Measurements from ENCODE around the gene BTBD17. TPM values are rescaled to one million over a fixed set of nuclear protein-coding genes. Genes with fewer than 3 reads are reported as not detected.

The BTBD17 gene
- total and polyA plus RNA-seq, 2 experiments from 2014 or later: 1.9 to 5.0 TPM

- H3K27ac Mint-ChIP-seq: no peak overlapping the region
These were observed 11.2 kb downstream of the BTBD17 start for GRCh38 chr17:74350486-74350885.

More at GRCh38 chr17:74350486-74350885, 11.2 kb downstream of the BTBD17 start:
- Mint-ChIP-seq H3K9me3 (no peaks in the 10 kb centered on the region), H3K27me3 (ENCODE audit: insufficient read depth, low read depth, poor library complexity) (peaks cover 44% of the 10 kb centered on the region), H3K4me3 (no peak overlapping the region), H3K36me3 (ENCODE audit: low read depth) (no peaks in the 10 kb centered on the region), H3K4me1 (peaks cover 9% of the 10 kb centered on the region)
- H3K36me3 ChIP-seq (ENCODE audit: insufficient read depth): no peaks in the 10 kb centered on the region
- H3K79me2 ChIP-seq (replicated peaks; ENCODE audit: insufficient read depth): no peaks in the 10 kb centered on the region
- DNase-seq (ENCODE audit: low spot score): no peak
- H3K27ac ChIP-seq (ENCODE audit: low read depth): no peak overlapping the region
- H3K4me1 ChIP-seq (ENCODE audit: insufficient read depth): peaks cover 4% of the 10 kb centered on the region; the same call in 1 of the 2 replicates
- no peak overlapping the region for H2AFZ ChIP-seq
- H3K9me2 ChIP-seq (ENCODE audit: insufficient read depth): no peaks in the 10 kb centered on the region
- no peaks in the 10 kb centered on the region for H4K20me1 ChIP-seq (replicated peaks; ENCODE audit: insufficient read depth)
- TF ChIP-seq ZNF462 (CRISPR knock-in tag; IDR thresholded peaks at IDR 0.05): no peak
- TF ChIP-seq NANOG (IDR thresholded peaks at IDR 0.05; ENCODE audit: borderline replicate concordance): no peak
- no peak for TF ChIP-seq STAT1 (IDR thresholded peaks at IDR 0.05; ENCODE audit: unreplicated experiment)
- TF ChIP-seq, protein P1, sequence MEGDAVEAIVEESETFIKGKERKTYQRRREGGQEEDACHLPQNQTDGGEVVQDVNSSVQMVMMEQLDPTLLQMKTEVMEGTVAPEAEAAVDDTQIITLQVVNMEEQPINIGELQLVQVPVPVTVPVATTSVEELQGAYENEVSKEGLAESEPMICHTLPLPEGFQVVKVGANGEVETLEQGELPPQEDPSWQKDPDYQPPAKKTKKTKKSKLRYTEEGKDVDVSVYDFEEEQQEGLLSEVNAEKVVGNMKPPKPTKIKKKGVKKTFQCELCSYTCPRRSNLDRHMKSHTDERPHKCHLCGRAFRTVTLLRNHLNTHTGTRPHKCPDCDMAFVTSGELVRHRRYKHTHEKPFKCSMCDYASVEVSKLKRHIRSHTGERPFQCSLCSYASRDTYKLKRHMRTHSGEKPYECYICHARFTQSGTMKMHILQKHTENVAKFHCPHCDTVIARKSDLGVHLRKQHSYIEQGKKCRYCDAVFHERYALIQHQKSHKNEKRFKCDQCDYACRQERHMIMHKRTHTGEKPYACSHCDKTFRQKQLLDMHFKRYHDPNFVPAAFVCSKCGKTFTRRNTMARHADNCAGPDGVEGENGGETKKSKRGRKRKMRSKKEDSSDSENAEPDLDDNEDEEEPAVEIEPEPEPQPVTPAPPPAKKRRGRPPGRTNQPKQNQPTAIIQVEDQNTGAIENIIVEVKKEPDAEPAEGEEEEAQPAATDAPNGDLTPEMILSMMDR (conservative IDR thresholded peaks at IDR 0.05; ENCODE audit: low read depth in 2 of 2): no peak
- TF ChIP-seq CREB1 (CRISPR knock-in tag; IDR thresholded peaks at IDR 0.05; ENCODE audit: low read depth): no peak
- no peak for TF ChIP-seq POLR2AphosphoS5 (IDR thresholded peaks at IDR 0.05; ENCODE audit: low read depth)
- no peak for TF ChIP-seq EZH2 (IDR thresholded peaks at IDR 0.05; ENCODE audit: low read depth, unreplicated experiment)
- TF ChIP-seq EZH2phosphoT487 (IDR thresholded peaks at IDR 0.05; ENCODE audit: unreplicated experiment): no peak
- no peak for TF ChIP-seq ZNF114 (CRISPR knock-in tag; IDR thresholded peaks at IDR 0.05)
- no peak for TF ChIP-seq ZNF331 (CRISPR knock-in tag; IDR thresholded peaks at IDR 0.05; ENCODE audit: low read depth)
- no peak for TF ChIP-seq ETS1 (IDR thresholded peaks at IDR 0.05)
- TF ChIP-seq, protein P2, sequence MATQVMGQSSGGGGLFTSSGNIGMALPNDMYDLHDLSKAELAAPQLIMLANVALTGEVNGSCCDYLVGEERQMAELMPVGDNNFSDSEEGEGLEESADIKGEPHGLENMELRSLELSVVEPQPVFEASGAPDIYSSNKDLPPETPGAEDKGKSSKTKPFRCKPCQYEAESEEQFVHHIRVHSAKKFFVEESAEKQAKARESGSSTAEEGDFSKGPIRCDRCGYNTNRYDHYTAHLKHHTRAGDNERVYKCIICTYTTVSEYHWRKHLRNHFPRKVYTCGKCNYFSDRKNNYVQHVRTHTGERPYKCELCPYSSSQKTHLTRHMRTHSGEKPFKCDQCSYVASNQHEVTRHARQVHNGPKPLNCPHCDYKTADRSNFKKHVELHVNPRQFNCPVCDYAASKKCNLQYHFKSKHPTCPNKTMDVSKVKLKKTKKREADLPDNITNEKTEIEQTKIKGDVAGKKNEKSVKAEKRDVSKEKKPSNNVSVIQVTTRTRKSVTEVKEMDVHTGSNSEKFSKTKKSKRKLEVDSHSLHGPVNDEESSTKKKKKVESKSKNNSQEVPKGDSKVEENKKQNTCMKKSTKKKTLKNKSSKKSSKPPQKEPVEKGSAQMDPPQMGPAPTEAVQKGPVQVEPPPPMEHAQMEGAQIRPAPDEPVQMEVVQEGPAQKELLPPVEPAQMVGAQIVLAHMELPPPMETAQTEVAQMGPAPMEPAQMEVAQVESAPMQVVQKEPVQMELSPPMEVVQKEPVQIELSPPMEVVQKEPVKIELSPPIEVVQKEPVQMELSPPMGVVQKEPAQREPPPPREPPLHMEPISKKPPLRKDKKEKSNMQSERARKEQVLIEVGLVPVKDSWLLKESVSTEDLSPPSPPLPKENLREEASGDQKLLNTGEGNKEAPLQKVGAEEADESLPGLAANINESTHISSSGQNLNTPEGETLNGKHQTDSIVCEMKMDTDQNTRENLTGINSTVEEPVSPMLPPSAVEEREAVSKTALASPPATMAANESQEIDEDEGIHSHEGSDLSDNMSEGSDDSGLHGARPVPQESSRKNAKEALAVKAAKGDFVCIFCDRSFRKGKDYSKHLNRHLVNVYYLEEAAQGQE (IDR thresholded peaks at IDR 0.05; ENCODE audit: unreplicated experiment): no peak
- TF ChIP-seq JUNB (IDR thresholded peaks at IDR 0.05; ENCODE audit: unreplicated experiment): no peak
- no peak overlapping the region for H3K4me2 ChIP-seq
- no peaks in the 10 kb centered on the region for H3F3A ChIP-seq (replicated peaks; ENCODE audit: low read depth)
- ATAC-seq: no peak
- no peak overlapping the region for H3K4me3 ChIP-seq
- H3K27me3 ChIP-seq (ENCODE audit: insufficient read depth): peaks cover 48% of the 10 kb centered on the region

Measured in GM23338 (cell line).